ENCODE measurements around the gene CTNNA3.

GRCh38 chr10:67539312-67539711 lies 156.7 kb downstream of the CTNNA3 start:
- TF ChIP-seq CTCF (IDR thresholded peaks at IDR 0.05; ENCODE audit: insufficient read depth, low read length, poor library complexity, severe bottlenecking) (no peak), EZH2phosphoT487 (conservative IDR thresholded peaks at IDR 0.05; ENCODE audit: low read length) (no peak)
